ENCODE measurements around the gene STXBP3.
"Not testable (repeated sequence)": the region's sequence is repeated elsewhere in the genome, so short reads cannot be mapped to it uniquely, and the experiment has no call there.

STXBP3 gene

GRCh38 chr1:108732398-108732797 lies 14.1 kb upstream of the STXBP3 start:
- DNase-seq = no peak

- DNase-seq = no peak
Measured at GRCh38 chr1:108734171-108734865, 12.2 kb upstream of the STXBP3 start.

GRCh38 chr1:108742253-108742652 lies 4.2 kb upstream of the STXBP3 start:
- DNase-seq = peak; percentile 11

GRCh38 chr1:108745980-108746381 lies 493 bp upstream of the STXBP3 start:
- no peak for DNase-seq

GRCh38 chr1:108747171-108747850 lies 837 bp downstream of the STXBP3 start:
- DNase-seq = peak; percentile 83

- no peak for DNase-seq
Measured at GRCh38 chr1:108747898-108748297, 1.4 kb downstream of the STXBP3 start.

GRCh38 chr1:108749081-108749480 lies 2.6 kb downstream of the STXBP3 start:
- no peak for DNase-seq

- no peak for DNase-seq
Measured at GRCh38 chr1:108750476-108751181, 4.2 kb downstream of the STXBP3 start.

- no peak for DNase-seq
Measured at GRCh38 chr1:108753363-108753762, 6.9 kb downstream of the STXBP3 start.

GRCh38 chr1:108758796-108759195 lies 12.3 kb downstream of the STXBP3 start:
- DNase-seq = peak; percentile 41

- DNase-seq = no peak
Measured at GRCh38 chr1:108767115-108767514, 20.6 kb downstream of the STXBP3 start.

- DNase-seq = no peak
Measured at GRCh38 chr1:108767708-108768107, 21.2 kb downstream of the STXBP3 start.

GRCh38 chr1:108777839-108778238 lies 31.4 kb downstream of the STXBP3 start:
- DNase-seq = no peak

- no peak for DNase-seq
Measured at GRCh38 chr1:108779455-108779854, 33.0 kb downstream of the STXBP3 start.

- DNase-seq = no peak
Measured at GRCh38 chr1:108780937-108781574, 34.6 kb downstream of the STXBP3 start.

- not testable (repeated sequence) for DNase-seq
Measured at GRCh38 chr1:108781575-108781944, 35.1 kb downstream of the STXBP3 start.

- no peak for DNase-seq
Measured at GRCh38 chr1:108785264-108785663, 38.8 kb downstream of the STXBP3 start.

GRCh38 chr1:108785880-108786279 lies 39.4 kb downstream of the STXBP3 start:
- DNase-seq = no peak

- no peak for DNase-seq
Measured at GRCh38 chr1:108791790-108792189, 45.3 kb downstream of the STXBP3 start.

- DNase-seq = no peak
Measured at GRCh38 chr1:108792420-108792819, 45.9 kb downstream of the STXBP3 start.

GRCh38 chr1:108799001-108799400 lies 52.5 kb downstream of the STXBP3 start:
- no peak for DNase-seq

- DNase-seq = no peak
Measured at GRCh38 chr1:108801101-108801500, 54.6 kb downstream of the STXBP3 start.

GRCh38 chr1:108803548-108803947 lies 57.1 kb downstream of the STXBP3 start:
- DNase-seq = no peak

- no peak for DNase-seq
Measured at GRCh38 chr1:108808438-108808837, 62.0 kb downstream of the STXBP3 start.

Data from NCI-H82 (cell line).